GM23338 (cell line): Measurements from ENCODE around the gene PPP4R1.

Experiments
- EZH2 ChIP-seq: fragments of 200-600 bp; sonication (generic); IDR thresholded peaks from one replicate; pipeline ENCODE4 v1.8.0; 2017; ENCODE audit warnings: antibody characterized with exemption, mild to moderate bottlenecking, low read depth; ENCODE audit not compliant: unreplicated experiment
- POLR2AphosphoS5 ChIP-seq: IDR thresholded peaks from 2 replicates; pipeline ENCODE4 v1.6.1; 2016; ENCODE audit warnings: antibody characterized with exemption, low read depth
- TF ChIP-seq, protein P1 (sequence below), 2 experiments: fragments of 200-600 bp in 1 of 2; sonication (generic) in 1 of 2; conservative IDR thresholded peaks; 2 replicates each; pipeline versions ENCODE4 v1.5.1 to v1.6.1; 2016 to 2017; ENCODE audit warnings: antibody characterized with exemption in 2 of 2, low read depth in 2 of 2, mild to moderate bottlenecking in 2 of 2, moderate library complexity in 1 of 2

DNA sequence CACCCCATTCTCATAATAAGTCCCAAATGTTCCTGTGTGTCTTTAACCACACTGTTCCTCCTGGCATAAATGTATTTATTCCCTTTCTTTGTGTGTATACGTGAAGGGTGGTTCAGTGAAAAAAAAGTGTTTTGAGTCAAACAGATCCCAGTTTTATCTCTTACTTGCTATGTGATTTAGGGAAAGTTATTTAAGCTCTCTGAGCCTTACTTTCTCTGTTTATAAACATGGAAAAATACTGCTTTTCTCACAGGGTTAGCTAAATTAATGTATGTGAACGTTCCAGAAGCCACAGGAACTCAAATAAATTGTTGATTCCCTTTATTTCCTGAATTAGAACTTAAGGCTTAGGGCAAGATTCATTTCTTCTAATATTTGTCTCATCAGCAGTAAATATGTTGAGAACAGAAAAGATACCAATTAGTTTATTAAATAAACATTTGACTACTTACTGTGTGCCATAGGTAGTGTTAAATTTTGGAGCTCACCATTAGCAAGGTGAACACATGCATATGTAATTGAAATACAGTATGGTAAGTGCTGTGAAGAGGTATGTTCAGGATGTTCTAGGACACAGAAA, 105.8 kb downstream of the PPP4R1 start:
- TF ChIP-seq, protein P1, sequence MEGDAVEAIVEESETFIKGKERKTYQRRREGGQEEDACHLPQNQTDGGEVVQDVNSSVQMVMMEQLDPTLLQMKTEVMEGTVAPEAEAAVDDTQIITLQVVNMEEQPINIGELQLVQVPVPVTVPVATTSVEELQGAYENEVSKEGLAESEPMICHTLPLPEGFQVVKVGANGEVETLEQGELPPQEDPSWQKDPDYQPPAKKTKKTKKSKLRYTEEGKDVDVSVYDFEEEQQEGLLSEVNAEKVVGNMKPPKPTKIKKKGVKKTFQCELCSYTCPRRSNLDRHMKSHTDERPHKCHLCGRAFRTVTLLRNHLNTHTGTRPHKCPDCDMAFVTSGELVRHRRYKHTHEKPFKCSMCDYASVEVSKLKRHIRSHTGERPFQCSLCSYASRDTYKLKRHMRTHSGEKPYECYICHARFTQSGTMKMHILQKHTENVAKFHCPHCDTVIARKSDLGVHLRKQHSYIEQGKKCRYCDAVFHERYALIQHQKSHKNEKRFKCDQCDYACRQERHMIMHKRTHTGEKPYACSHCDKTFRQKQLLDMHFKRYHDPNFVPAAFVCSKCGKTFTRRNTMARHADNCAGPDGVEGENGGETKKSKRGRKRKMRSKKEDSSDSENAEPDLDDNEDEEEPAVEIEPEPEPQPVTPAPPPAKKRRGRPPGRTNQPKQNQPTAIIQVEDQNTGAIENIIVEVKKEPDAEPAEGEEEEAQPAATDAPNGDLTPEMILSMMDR (conservative IDR thresholded peaks at IDR 0.05; ENCODE audit: low read depth in 2 of 2), result no peak
- TF ChIP-seq EZH2, result no peak
- no peak for TF ChIP-seq POLR2AphosphoS5
